Loucy (cell line): ENCODE results near the gene RAB30.

ENCODE experiments used
- CTCF ChIP-seq: fragments of 200-600 bp; sonication (generic); conservative IDR thresholded peaks from 2 replicates; pipeline ENCODE4 v1.5.1; 2014; ENCODE audit warnings: mild to moderate bottlenecking, antibody characterized with exemption, low read length
- EZH2phosphoT487 ChIP-seq: fragments of 200-600 bp; IDR thresholded peaks from 2 replicates; pipeline ENCODE4 v1.6.1; 2018; ENCODE audit warnings: antibody characterized with exemption, mild to moderate bottlenecking, moderate library complexity, borderline replicate concordance

DNA sequence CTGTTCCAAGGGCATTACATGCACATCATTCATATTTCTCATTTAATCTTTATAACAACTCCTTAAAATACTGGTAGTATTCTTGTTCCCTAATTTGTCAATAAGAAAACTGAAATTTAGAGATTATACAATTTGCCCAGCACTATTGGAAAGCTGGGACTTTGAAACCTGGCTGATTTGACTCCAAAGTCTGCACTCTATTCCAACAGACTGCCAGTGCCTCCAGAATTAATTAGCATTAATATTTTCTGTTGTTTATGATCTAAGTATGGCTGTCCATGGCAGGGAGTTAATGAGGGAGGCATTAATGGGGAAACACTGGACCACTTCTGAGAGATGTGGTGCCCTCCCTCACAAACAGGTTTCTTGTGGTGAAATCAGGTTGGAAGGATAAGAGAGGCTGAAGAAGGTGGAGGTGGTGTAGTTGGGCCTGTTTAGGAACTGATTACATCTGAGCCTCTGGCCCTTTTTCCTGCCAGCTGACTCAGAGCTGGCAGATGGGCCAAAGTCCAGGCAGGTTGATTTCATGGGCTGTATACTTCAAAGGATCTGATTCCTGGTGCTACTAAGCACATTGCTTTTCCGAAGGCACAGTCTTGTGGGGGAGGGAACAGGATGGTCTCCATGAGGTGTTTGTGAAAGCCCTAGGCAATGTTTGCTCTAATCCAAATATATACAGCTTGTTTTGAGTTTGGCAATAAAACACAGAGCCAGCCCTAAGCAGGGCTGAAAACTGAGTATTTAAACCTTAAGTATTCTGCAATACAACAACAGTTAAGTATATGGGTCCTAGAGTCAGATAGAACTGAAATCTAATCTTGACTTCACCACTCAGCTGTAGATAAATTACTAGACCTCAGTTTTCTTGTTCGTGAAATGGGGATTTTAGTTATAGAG lies 21.0 kb upstream of the RAB30 start:
- TF ChIP-seq CTCF (no peak), EZH2phosphoT487 (no peak)
